Motor neuron (in vitro differentiated cells): Measurements from ENCODE around the gene PROCA1. TPM values are rescaled to one million over a fixed set of nuclear protein-coding genes. Genes with fewer than 3 reads are reported as not detected.
A peak's percentile ranks its signal among the peaks of the same experiment; 100 is the strongest.

ENCODE experiments used
- ATAC-seq, 8 experiments: fragments of 200-7000 bp; cut with Tn5 transposase; replicated peaks in 6 of 8; 2 replicates each; pipeline ENCODE4 v1.8.0; 2021; ENCODE audit warnings: mild to moderate bottlenecking in 8 of 8, moderate library complexity in 8 of 8
- H3K27ac ChIP-seq, 2 donors: fragments of 250-450 bp; sonication (Bioruptor Pico); 2 replicates each; pipeline ENCODE4 v1.9.0; 2021; ENCODE audit warnings: antibody characterized with exemption in 2 of 2, mild to moderate bottlenecking in 2 of 2, moderate library complexity in 1 of 2
- H3K4me1 ChIP-seq, 2 donors: fragments of 250-450 bp; sonication (Bioruptor Pico); replicated peaks in 1 of 2; 2 replicates each; pipeline ENCODE4 v1.6.1; 2021; ENCODE audit warnings: antibody characterized with exemption in 2 of 2, mild to moderate bottlenecking in 2 of 2, moderate library complexity in 1 of 2
- H3K4me3 ChIP-seq, 5 donors: fragments of 250-450 bp; sonication (Bioruptor Pico); 2 replicates each; pipeline ENCODE4 v1.9.0; 2021; ENCODE audit warnings: antibody characterized with exemption in 5 of 5, mild to moderate bottlenecking in 5 of 5, moderate library complexity in 4 of 5
- WGBS, 10 experiments: fragments of 450-650 bp; shearing (Covaris generic); methylation state at CpG; one replicate each; pipeline ENCODE4 v1.0.0; 2022; 5-methylcytosine and 5-hydroxymethylcytosine counted together
- in situ Hi-C, 9 experiments: fragments of 400-800 bp; cut with MboI; loops; one replicate each; pipeline ENCODE4 v1.15.0; 2021; ENCODE audit warnings: low sequenced_read_pairs in 9 of 9, low pct_unique_long_range_greater_than_20kb in 2 of 9; ENCODE audit not compliant: unreplicated experiment in 9 of 9
- total RNA-seq, 8 experiments: library from RNA; unstranded; fragments of 300-600 nt; gene quantifications; 2 replicates each; pipeline versions ENCODE4 v1.2.3 to v1.2.4, GENCODE V29; 2022

Gene PROCA1
- total RNA-seq, 8 experiments from 2014 or later: 0.66 to 10.4 (median 5.7) TPM

GRCh38 chr17:28693869-28694268, 17.8 kb downstream of the PROCA1 start:
- in situ Hi-C loops: no loop called here
- Histone ChIP-seq H3K4me3 (no peak overlapping the region), H3K4me1 (peaks cover 2 to 13% of the 10 kb centered on the region in 2 donors), H3K27ac (peak overlapping the region in 1 of 2 donors; percentile 32)
- 14 to 100% (median 60%) methylated on average over 1 of the region's 1 CpG; no CpG with 5 or more reads in 3 of the 10 experiments for WGBS, 10 experiments
- ATAC-seq: peak in 5 of 8 experiments; percentile 50 to 81 (median 64)

- no peak for ATAC-seq
- H3K4me3 ChIP-seq: no peak overlapping the region
- H3K27ac ChIP-seq: no peak overlapping the region
- 83 to 100% (median 98%) methylated on average over 1 to 3 of the region's 3 CpGs for WGBS, 10 experiments
- H3K4me1 ChIP-seq: peaks cover 2 to 5% of the 10 kb centered on the region in 2 donors
- in situ Hi-C loops: no loop called here
These were observed 22.7 kb downstream of the PROCA1 start for GRCh38 chr17:28689011-28689410.

- H3K4me3 ChIP-seq: no peak overlapping the region
- in situ Hi-C loops: no loop called here
- H3K27ac ChIP-seq: no peak overlapping the region
- H3K4me1 ChIP-seq: peaks cover 0 to 2% of the 10 kb centered on the region in 2 donors
- 78 to 100% (median 95%) methylated on average over 1 to 4 of the region's 4 CpGs for WGBS, 10 experiments
- no peak for ATAC-seq
These were observed 23.2 kb downstream of the PROCA1 start for GRCh38 chr17:28688481-28688880.

GRCh38 chr17:28686296-28686695, 25.4 kb downstream of the PROCA1 start:
- Histone ChIP-seq H3K4me3 (no peak overlapping the region), H3K27ac (no peak overlapping the region), H3K4me1 (no peaks in the 10 kb centered on the region)
- 71 to 100% (median 88%) methylated on average over 1 to 4 of the region's 4 CpGs; no CpG with 5 or more reads in 2 of the 10 experiments for WGBS, 10 experiments
- ATAC-seq: peak in 1 of 8 experiments; percentile 29
- in situ Hi-C loops: no loop called here

GRCh38 chr17:28685366-28685765, 26.3 kb downstream of the PROCA1 start:
- in situ Hi-C loops: no loop called here
- no peaks in the 10 kb centered on the region for H3K4me1 ChIP-seq
- WGBS, 10 experiments: 74 to 100% (median 92%) methylated on average over 1 to 5 of the region's 5 CpGs; no CpG with 5 or more reads in 2 of the 10 experiments
- no peak overlapping the region for H3K27ac ChIP-seq
- no peak overlapping the region for H3K4me3 ChIP-seq
- ATAC-seq: no peak

- ATAC-seq: peak in 3 of 8 experiments; percentile 32 to 57 (median 49)
- in situ Hi-C loops: no loop called here
- WGBS, 10 experiments: 30 to 100% (median 80%) methylated on average over 1 to 2 of the region's 3 CpGs; no CpG with 5 or more reads in 3 of the 10 experiments
- Histone ChIP-seq H3K4me1 (no peaks in the 10 kb centered on the region), H3K27ac (no peak overlapping the region), H3K4me3 (no peak overlapping the region)
These were observed 26.7 kb downstream of the PROCA1 start for GRCh38 chr17:28684963-28685362.

GRCh38 chr17:28682655-28683054, 29.0 kb downstream of the PROCA1 start:
- Histone ChIP-seq H3K4me1 (no peaks in the 10 kb centered on the region), H3K4me3 (no peak overlapping the region), H3K27ac (no peak overlapping the region)
- WGBS, 10 experiments: 89 to 100% (median 98%) methylated on average over 1 to 7 of the region's 11 CpGs; no CpG with 5 or more reads in 4 of the 10 experiments
- ATAC-seq: no peak
- in situ Hi-C loops: no loop called here

GRCh38 chr17:28675980-28676379, 35.7 kb downstream of the PROCA1 start:
- 63 to 100% (median 93%) methylated on average over 1 to 7 of the region's 7 CpGs; no CpG with 5 or more reads in 1 of the 10 experiments for WGBS, 10 experiments
- H3K27ac ChIP-seq: no peak overlapping the region
- in situ Hi-C loops: no loop called here
- no peaks in the 10 kb centered on the region for H3K4me1 ChIP-seq
- no peak overlapping the region for H3K4me3 ChIP-seq
- ATAC-seq: peak in 1 of 8 experiments; percentile 34

- Histone ChIP-seq H3K27ac (no peak overlapping the region), H3K4me3 (no peak overlapping the region), H3K4me1 (no peaks in the 10 kb centered on the region)
- 78 to 100% (median 100%) methylated on average over 1 to 3 of the region's 3 CpGs; no CpG with 5 or more reads in 4 of the 10 experiments for WGBS, 10 experiments
- in situ Hi-C loops: no loop called here
- peak in 1 of 8 experiments; percentile 36 for ATAC-seq
These were observed 36.2 kb downstream of the PROCA1 start for GRCh38 chr17:28675490-28675889.

DNA sequence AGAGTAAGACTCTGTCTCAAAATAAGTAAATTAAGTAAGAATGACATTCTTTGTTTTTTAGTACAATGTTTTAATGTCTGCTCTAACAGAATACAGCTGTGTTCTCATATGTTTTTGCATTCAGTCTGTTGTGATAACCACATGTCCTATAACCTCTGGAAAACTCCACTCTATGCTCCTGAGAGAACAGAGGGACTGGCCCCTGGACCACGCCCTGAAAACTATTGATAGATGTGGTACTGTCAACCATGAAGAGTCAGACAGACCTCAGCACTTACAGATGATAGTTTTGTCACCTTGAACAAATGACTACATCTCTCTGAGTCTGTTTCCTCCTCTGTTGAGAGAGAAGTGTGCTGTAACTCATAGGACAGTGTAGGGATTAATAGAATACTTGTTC, 41.8 kb downstream of the PROCA1 start:
- ATAC-seq: no peak
- in situ Hi-C loops: no loop called here
- WGBS, 10 experiments: 100% methylated on average over 1 of the region's 1 CpG; no CpG with 5 or more reads in 6 of the 10 experiments
- Histone ChIP-seq H3K4me3 (no peak overlapping the region), H3K4me1 (no peaks in the 10 kb centered on the region), H3K27ac (no peak overlapping the region)

- Histone ChIP-seq H3K27ac (no peak overlapping the region), H3K4me3 (no peak overlapping the region), H3K4me1 (peaks cover 0 to 7% of the 10 kb centered on the region in 2 donors)
- in situ Hi-C loops: no loop called here
- 25 to 80% (median 60%) methylated on average over 1 of the region's 1 CpG; no CpG with 5 or more reads in 5 of the 10 experiments for WGBS, 10 experiments
- peak; percentile 38 to 97 (median 75) for ATAC-seq
These were observed 43.8 kb downstream of the PROCA1 start for GRCh38 chr17:28667870-28668269.

GRCh38 chr17:28665994-28666393, 45.7 kb downstream of the PROCA1 start:
- ATAC-seq: no peak
- Histone ChIP-seq H3K4me3 (no peak overlapping the region), H3K27ac (no peak overlapping the region), H3K4me1 (peaks cover 0 to 8% of the 10 kb centered on the region in 2 donors)
- 86% methylated on average over 2 of the region's 2 CpGs; no CpG with 5 or more reads in 9 of the 10 experiments for WGBS, 10 experiments
- in situ Hi-C loops: no loop called here

DNA sequence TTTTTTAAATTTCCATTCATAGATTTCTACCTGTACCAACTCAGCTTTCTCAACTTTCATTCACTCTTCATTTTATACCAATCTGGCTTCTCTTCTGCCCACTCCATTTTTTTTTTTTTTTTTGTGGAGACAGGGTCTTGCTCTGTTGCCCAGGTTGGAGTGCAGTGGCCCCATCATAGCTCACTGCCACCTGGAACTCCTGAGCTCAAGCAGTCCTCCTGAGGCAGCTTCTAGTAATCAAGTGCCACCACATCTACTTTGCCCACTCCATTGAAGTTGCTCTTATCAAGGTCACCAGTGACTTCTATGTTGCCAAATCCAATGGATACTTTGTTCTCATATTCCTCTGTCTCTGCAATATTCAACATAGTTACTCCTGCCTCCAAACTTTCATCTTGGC, 48.0 kb downstream of the PROCA1 start:
- no peak for ATAC-seq
- in situ Hi-C loops: no loop called here
- H3K4me3 ChIP-seq: peak overlapping the region in 1 of 5 donors; percentile 91
- peaks cover 2 to 13% of the 10 kb centered on the region in 2 donors for H3K4me1 ChIP-seq
- H3K27ac ChIP-seq: no peak overlapping the region

GRCh38 chr17:28662527-28662829, 49.2 kb downstream of the PROCA1 start:
- peak overlapping the region; percentile 98 to 99 for H3K27ac ChIP-seq
- in situ Hi-C loops: no loop called here
- H3K4me3 ChIP-seq: peak overlapping the region; percentile 70 to 94 (median 84)
- 0% methylated on average over 1 to 9 of the region's 10 CpGs; no CpG with 5 or more reads in 6 of the 10 experiments for WGBS, 10 experiments
- H3K4me1 ChIP-seq: peaks cover 2 to 13% of the 10 kb centered on the region in 2 donors
- ATAC-seq: peak in 6 of 8 experiments; percentile 4 to 49 (median 12)
